ENCODE results near the gene BCAS1.

DNA sequence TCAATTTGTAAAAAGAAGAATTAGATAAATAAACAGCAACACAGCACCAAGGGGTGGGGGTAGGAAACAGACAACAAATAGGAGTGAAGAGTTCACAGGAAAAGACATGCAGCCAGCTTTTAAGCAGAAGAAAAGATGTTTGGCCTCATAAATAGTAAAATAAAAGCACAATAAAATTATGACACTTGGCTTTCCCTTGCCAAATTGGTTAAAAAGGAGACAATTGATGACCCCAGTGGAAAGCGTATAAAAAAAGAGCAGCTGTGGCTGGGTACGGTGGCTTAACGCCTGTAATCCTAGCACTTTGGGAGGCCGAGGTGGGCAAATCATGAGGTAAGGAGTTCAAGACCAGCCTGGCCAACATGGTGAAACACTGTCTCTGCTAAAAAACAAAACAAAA is 29.1 kb downstream of the BCAS1 start:
- TF ChIP-seq, protein P1, sequence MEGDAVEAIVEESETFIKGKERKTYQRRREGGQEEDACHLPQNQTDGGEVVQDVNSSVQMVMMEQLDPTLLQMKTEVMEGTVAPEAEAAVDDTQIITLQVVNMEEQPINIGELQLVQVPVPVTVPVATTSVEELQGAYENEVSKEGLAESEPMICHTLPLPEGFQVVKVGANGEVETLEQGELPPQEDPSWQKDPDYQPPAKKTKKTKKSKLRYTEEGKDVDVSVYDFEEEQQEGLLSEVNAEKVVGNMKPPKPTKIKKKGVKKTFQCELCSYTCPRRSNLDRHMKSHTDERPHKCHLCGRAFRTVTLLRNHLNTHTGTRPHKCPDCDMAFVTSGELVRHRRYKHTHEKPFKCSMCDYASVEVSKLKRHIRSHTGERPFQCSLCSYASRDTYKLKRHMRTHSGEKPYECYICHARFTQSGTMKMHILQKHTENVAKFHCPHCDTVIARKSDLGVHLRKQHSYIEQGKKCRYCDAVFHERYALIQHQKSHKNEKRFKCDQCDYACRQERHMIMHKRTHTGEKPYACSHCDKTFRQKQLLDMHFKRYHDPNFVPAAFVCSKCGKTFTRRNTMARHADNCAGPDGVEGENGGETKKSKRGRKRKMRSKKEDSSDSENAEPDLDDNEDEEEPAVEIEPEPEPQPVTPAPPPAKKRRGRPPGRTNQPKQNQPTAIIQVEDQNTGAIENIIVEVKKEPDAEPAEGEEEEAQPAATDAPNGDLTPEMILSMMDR (IDR thresholded peaks at IDR 0.05; ENCODE audit: low read length): no peak
- TF ChIP-seq EZH2 (IDR thresholded peaks at IDR 0.05; ENCODE audit: borderline replicate concordance, low read length): no peak
